PC-9 (cell line): ENCODE data around the gene SGK1.

Source experiments
- CTCF ChIP-seq: fragments of 200-600 bp; sonication (generic); conservative IDR thresholded peaks from 2 replicates; pipeline ENCODE4 v1.6.1; 2017; ENCODE audit warnings: mixed run types, antibody characterized with exemption, mild to moderate bottlenecking, moderate library complexity
- EZH2 ChIP-seq: fragments of 200-600 bp; sonication (generic); IDR thresholded peaks from 2 replicates; pipeline ENCODE4 v1.8.0; 2017; ENCODE audit warnings: antibody characterized with exemption, low read depth

- TF ChIP-seq EZH2 (no peak), CTCF (no peak)
These were observed 5.8 kb upstream of the SGK1 start for GRCh38 chr6:134323698-134324097.
